ENCODE measurements around the gene FOXP1.

- TF ChIP-seq CTCF (IDR thresholded peaks at IDR 0.05): no peak
- no peak for TF ChIP-seq POLR2AphosphoS5 (IDR thresholded peaks at IDR 0.05)
- no peak for TF ChIP-seq POLR2A (IDR thresholded peaks at IDR 0.05)
Measured at GRCh38 chr3:71080517-71081083, 502.9 kb downstream of the FOXP1 start.
